Trophoblast cell (in vitro differentiated cells and primary cell): ENCODE data around the gene MRTFA.

ENCODE experiments used
- DNase-seq, 2 donors: peaks; one replicate each; pipeline ENCODE4 v3.0.0-alpha.2; 2016
- H2AFZ ChIP-seq: 2 replicates; pipeline ENCODE4 v1.6.1; 2013; ENCODE audit warnings: low read length, moderate library complexity, mild to moderate bottlenecking; ENCODE audit not compliant: insufficient read depth, poor library complexity
- H2AK5ac ChIP-seq: 2 replicates; pipeline ENCODE4 v1.6.1; 2013; ENCODE audit warnings: mild to moderate bottlenecking, low read length
- H2BK120ac ChIP-seq: 2 replicates; pipeline ENCODE4 v1.6.1; 2013; ENCODE audit warnings: low read length, mild to moderate bottlenecking, moderate library complexity; ENCODE audit not compliant: insufficient read depth, poor library complexity
- H2BK12ac ChIP-seq: 2 replicates; pipeline ENCODE4 v1.6.1; 2013; ENCODE audit warnings: mild to moderate bottlenecking, low read length, moderate library complexity
- H2BK5ac ChIP-seq: 2 replicates; pipeline ENCODE4 v1.6.1; 2013; ENCODE audit warnings: low read length, low read depth, moderate library complexity, mild to moderate bottlenecking; ENCODE audit not compliant: poor library complexity
- H3K14ac ChIP-seq: 2 replicates; pipeline ENCODE4 v1.6.1; 2013; ENCODE audit warnings: mild to moderate bottlenecking, low read length
- H3K18ac ChIP-seq: 2 replicates; pipeline ENCODE4 v1.6.1; 2013; ENCODE audit warnings: mild to moderate bottlenecking, low read length
- H3K23ac ChIP-seq: 2 replicates; pipeline ENCODE4 v1.6.1; 2013; ENCODE audit warnings: low read length
- H3K27ac ChIP-seq: 2 replicates; pipeline ENCODE4 v1.5.1; 2013; ENCODE audit warnings: low read depth, mild to moderate bottlenecking, inconsistent platforms, low read length, moderate library complexity
- H3K27me3 ChIP-seq: 2 replicates; pipeline ENCODE4 v1.6.1; 2013; ENCODE audit warnings: inconsistent platforms, mild to moderate bottlenecking, low read length, moderate library complexity; ENCODE audit not compliant: insufficient read depth
- H3K36me3 ChIP-seq, 2 experiments: 1 replicate in 1 of 2; 2 replicates in 1 of 2; pipeline ENCODE4 v1.6.1; 2013; ENCODE audit warnings: low read length in 2 of 2, mild to moderate bottlenecking in 2 of 2, moderate library complexity in 1 of 2; ENCODE audit not compliant: insufficient read depth in 2 of 2, control insufficient read depth in 1 of 2
- H3K4ac ChIP-seq: 2 replicates; pipeline ENCODE4 v1.6.1; 2013; ENCODE audit warnings: low read depth, mild to moderate bottlenecking, low read length, moderate library complexity
- H3K4me1 ChIP-seq, 2 experiments: 1 replicate in 1 of 2; 2 replicates in 1 of 2; pipeline ENCODE4 v1.6.1; 2013; ENCODE audit warnings: low read length in 2 of 2, mild to moderate bottlenecking in 2 of 2, moderate library complexity in 1 of 2; ENCODE audit not compliant: insufficient read depth in 2 of 2, control insufficient read depth in 1 of 2
- H3K4me2 ChIP-seq: 2 replicates; pipeline ENCODE4 v1.6.1; 2013; ENCODE audit warnings: inconsistent platforms, mild to moderate bottlenecking, low read length, moderate library complexity
- H3K4me3 ChIP-seq: 2 replicates; pipeline ENCODE4 v1.5.1; 2013; ENCODE audit warnings: mild to moderate bottlenecking, low read depth, low read length, inconsistent platforms
- H3K79me1 ChIP-seq: one replicate; pipeline ENCODE4 v1.6.1; 2013; ENCODE audit warnings: low read length
- H3K79me2 ChIP-seq: 2 replicates; pipeline ENCODE4 v1.6.1; 2013; ENCODE audit warnings: low read length, mild to moderate bottlenecking; ENCODE audit not compliant: control insufficient read depth, insufficient read depth, poor library complexity
- H3K9ac ChIP-seq: 2 replicates; pipeline ENCODE4 v1.6.1; 2013; ENCODE audit warnings: mild to moderate bottlenecking, low read length
- H3K9me3 ChIP-seq: 2 replicates; pipeline ENCODE4 v1.6.1; 2013; ENCODE audit warnings: low read depth, mild to moderate bottlenecking, control low read depth, inconsistent platforms, low read length; ENCODE audit not compliant: insufficient read depth
- H4K12ac ChIP-seq: 2 replicates; pipeline ENCODE4 v1.6.1; 2013; ENCODE audit warnings: low read depth, mild to moderate bottlenecking, low read length, moderate library complexity
- H4K8ac ChIP-seq: 2 replicates; pipeline ENCODE4 v1.6.1; 2013; ENCODE audit warnings: low read depth, mild to moderate bottlenecking, low read length, moderate library complexity
- H4K91ac ChIP-seq: one replicate; pipeline ENCODE4 v1.6.1; 2013; ENCODE audit warnings: low read depth, mild to moderate bottlenecking, low read length, moderate library complexity
- WGBS: extraction: QIAGEN DNeasy Blood & Tissue Kit; methylation state at CpG from one replicate; pipeline ENCODE4 v1.1.7; 2013; ENCODE audit warnings: missing lambda C conversion rate; ENCODE audit not compliant: insufficient read length, insufficient coverage; ENCODE audit errors: extremely low coverage; 5-methylcytosine and 5-hydroxymethylcytosine counted together

Gene MRTFA

GRCh38 chr22:40410272-40410671 is 226.2 kb downstream of the MRTFA start:
- H4K8ac ChIP-seq: no peak overlapping the region
- H3K18ac ChIP-seq: no peak overlapping the region
- no peaks in the 10 kb centered on the region for H3K79me1 ChIP-seq
- no peak overlapping the region for H3K9ac ChIP-seq
- peaks cover 0 to 4% of the 10 kb centered on the region in 2 experiments for H3K4me1 ChIP-seq
- H4K91ac ChIP-seq: no peak overlapping the region
- H3K79me2 ChIP-seq: no peaks in the 10 kb centered on the region
- H3K27ac ChIP-seq: no peak overlapping the region
- H2BK12ac ChIP-seq: no peak overlapping the region
- WGBS: no CpG with 5 or more reads among the region's 8 CpGs
- no peak overlapping the region for H2AK5ac ChIP-seq
- peaks cover 4% of the 10 kb centered on the region for H3K9me3 ChIP-seq
- no peak overlapping the region for H2BK5ac ChIP-seq
- no peak overlapping the region for H3K23ac ChIP-seq
- H4K12ac ChIP-seq: no peak overlapping the region
- H3K36me3 ChIP-seq: peaks cover 71 to 72% of the 10 kb centered on the region in 2 experiments
- H2BK120ac ChIP-seq: no peak overlapping the region
- peak; percentile 58 to 63 for DNase-seq
- H3K4me2 ChIP-seq: no peak overlapping the region
- H2AFZ ChIP-seq: no peak overlapping the region
- no peaks in the 10 kb centered on the region for H3K27me3 ChIP-seq
- no peak overlapping the region for H3K4ac ChIP-seq
- no peak overlapping the region for H3K14ac ChIP-seq
- no peak overlapping the region for H3K4me3 ChIP-seq

DNA sequence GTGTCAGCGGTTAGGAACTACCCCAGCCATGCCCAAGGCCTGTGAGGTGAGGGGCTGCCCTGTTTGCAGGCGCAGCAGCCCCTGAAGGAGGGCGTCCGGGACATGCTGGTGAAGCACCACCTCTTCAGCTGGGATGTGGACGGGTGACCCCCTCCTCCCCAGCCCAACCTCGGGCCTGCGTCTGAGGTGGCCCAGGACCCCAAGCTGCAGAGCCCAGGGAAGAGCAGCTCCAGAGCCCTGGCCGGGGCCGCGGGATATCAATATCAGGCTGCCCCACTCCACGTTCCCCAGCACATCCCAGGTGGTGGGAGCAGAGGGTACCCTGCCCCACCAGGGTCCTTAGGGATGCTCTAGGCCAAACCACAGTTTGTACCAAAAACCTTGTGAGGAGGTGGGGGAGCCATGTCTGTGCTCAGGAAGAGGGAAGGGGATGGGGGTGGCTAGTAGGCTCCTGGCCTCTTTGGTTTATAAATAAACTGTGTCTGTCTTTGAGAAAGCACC is 226.9 kb downstream of the MRTFA start:
- Histone ChIP-seq H3K9ac (no peak overlapping the region), H4K12ac (no peak overlapping the region), H3K18ac (no peak overlapping the region), H2BK120ac (no peak overlapping the region), H4K91ac (no peak overlapping the region), H3K79me1 (no peaks in the 10 kb centered on the region), H2BK12ac (no peak overlapping the region), H3K9me3 (peaks cover 4% of the 10 kb centered on the region), H3K4me1 (peaks cover 0 to 4% of the 10 kb centered on the region in 2 experiments), H3K36me3 (peaks cover 73 to 74% of the 10 kb centered on the region in 2 experiments), H3K27me3 (no peaks in the 10 kb centered on the region), H3K79me2 (no peaks in the 10 kb centered on the region), H3K4ac (no peak overlapping the region), H3K4me2 (no peak overlapping the region), H2AFZ (no peak overlapping the region), H3K27ac (no peak overlapping the region), H2AK5ac (no peak overlapping the region), H2BK5ac (no peak overlapping the region), H3K4me3 (no peak overlapping the region), H4K8ac (no peak overlapping the region), H3K14ac (no peak overlapping the region), H3K23ac (no peak overlapping the region)
- no peak for DNase-seq
- no CpG with 5 or more reads among the region's 11 CpGs for WGBS

DNA sequence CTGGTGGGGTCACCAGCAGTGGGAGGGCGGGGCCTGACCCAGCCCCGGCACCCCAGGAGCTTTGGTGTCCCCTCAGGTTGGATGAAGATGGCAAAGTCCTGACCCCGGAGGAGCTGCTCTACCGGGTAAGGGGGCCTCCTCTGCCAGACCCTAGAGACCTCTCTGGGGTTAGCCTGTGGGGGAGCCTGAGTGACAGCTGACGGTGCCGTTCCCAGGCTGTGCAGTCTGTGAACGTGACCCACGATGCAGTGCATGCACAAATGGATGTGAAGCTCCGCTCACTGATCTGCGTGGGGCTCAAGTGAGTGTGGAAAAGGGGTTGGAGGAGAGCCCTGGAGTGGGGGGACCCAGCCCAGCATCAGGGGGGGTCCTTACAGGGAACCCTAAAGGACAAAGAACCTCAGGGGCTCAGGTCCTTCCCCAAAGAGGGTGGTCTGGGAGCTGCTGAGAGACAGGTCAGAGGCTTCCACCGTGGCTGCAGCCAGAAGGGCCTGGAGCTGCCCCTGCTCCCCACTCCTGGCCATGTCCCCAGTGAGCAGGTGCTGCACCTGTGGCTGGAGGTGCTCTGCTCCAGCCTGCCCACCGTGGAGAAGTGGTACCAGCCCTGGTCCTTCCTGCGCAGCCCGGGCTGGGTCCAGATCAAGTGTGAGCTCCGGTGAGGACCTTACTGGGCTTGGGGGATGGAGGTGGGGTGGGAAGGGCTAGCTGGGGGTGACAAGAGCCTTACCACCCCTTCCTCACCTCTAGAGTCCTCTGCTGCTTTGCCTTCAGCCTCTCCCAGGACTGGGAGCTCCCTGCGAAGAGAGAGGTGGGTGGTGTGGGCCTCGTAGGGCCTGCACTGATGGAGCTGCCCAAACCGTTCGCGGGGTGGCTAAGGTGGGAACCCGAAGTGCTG is 227.6 kb downstream of the MRTFA start:
- Histone ChIP-seq H4K12ac (no peak overlapping the region), H2BK5ac (no peak overlapping the region), H4K91ac (no peak overlapping the region), H3K23ac (no peak overlapping the region), H2BK120ac (no peak overlapping the region), H3K9ac (no peak overlapping the region), H3K14ac (no peak overlapping the region), H2AK5ac (no peak overlapping the region), H3K9me3 (peaks cover 4% of the 10 kb centered on the region), H3K27ac (no peak overlapping the region), H2AFZ (no peak overlapping the region), H4K8ac (no peak overlapping the region), H3K4me1 (peaks cover 0 to 2% of the 10 kb centered on the region in 2 experiments), H3K18ac (no peak overlapping the region), H3K4ac (no peak overlapping the region), H3K4me2 (no peak overlapping the region), H3K79me1 (no peaks in the 10 kb centered on the region), H3K79me2 (no peaks in the 10 kb centered on the region), H3K36me3 (peaks cover 77 to 80% of the 10 kb centered on the region in 2 experiments), H3K4me3 (no peak overlapping the region), H3K27me3 (no peaks in the 10 kb centered on the region), H2BK12ac (no peak overlapping the region)
- WGBS: no CpG with 5 or more reads among the region's 21 CpGs
- DNase-seq: no peak

DNA sequence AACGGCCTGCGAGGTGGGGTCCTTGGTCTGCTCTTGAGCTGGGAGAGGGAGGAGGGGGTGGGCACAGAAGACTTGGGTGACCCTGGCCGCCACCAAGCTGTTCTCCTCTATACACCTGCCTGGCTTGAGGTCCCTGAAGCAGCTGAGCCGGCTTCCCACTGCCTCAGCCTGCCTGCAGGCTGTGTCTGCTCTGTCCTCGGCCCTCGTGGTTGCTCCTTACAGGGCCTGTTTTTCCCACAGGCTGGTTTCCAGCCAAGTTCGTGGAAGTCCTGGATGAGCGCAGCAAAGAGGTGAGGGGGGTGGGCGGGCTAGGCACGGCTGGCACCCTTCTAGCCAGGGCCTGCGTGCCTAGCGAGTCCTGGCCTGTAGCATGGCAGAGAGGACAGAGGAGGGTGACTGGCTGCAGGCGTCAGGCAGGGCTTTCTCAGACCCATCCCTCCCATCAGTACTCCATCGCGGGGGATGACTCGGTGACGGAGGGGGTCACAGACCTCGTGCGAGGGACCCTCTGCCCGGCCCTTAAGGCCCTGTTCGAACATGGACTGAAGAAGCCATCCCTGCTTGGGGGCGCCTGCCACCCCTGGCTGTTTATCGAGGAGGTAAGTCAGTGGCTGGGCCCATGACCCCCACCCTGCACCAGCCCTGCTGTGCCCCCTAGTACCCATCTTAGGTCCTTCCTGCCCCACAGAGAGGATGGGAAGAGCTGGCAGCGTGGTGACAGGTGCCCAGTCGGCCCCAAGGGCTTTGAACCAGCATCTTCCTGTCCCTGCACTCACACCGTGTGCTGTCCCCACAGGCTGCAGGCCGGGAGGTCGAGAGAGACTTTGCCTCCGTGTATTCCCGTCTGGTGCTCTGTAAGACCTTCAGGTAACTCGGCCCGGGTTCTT is 228.4 kb downstream of the MRTFA start:
- WGBS: no CpG with 5 or more reads among the region's 32 CpGs
- no peak overlapping the region for H2AK5ac ChIP-seq
- no peak overlapping the region for H3K23ac ChIP-seq
- no peak overlapping the region for H3K4me2 ChIP-seq
- no peak overlapping the region for H3K27ac ChIP-seq
- no peak overlapping the region for H3K9ac ChIP-seq
- H3K79me2 ChIP-seq: no peaks in the 10 kb centered on the region
- no peak overlapping the region for H2BK5ac ChIP-seq
- no peak overlapping the region for H4K12ac ChIP-seq
- no peak for DNase-seq
- no peak overlapping the region for H2AFZ ChIP-seq
- peaks cover 85% of the 10 kb centered on the region in 2 experiments for H3K36me3 ChIP-seq
- no peak overlapping the region for H2BK12ac ChIP-seq
- no peak overlapping the region for H4K8ac ChIP-seq
- H3K4me3 ChIP-seq: no peak overlapping the region
- no peak overlapping the region for H4K91ac ChIP-seq
- H3K9me3 ChIP-seq: peaks cover 4% of the 10 kb centered on the region
- H3K27me3 ChIP-seq: no peaks in the 10 kb centered on the region
- H2BK120ac ChIP-seq: no peak overlapping the region
- no peak overlapping the region for H3K18ac ChIP-seq
- H3K14ac ChIP-seq: no peak overlapping the region
- no peaks in the 10 kb centered on the region for H3K79me1 ChIP-seq
- no peak overlapping the region for H3K4ac ChIP-seq
- H3K4me1 ChIP-seq: peaks cover 0 to 2% of the 10 kb centered on the region in 2 experiments
